OCI-LY7 (cell line): ENCODE results near the gene LARGE1.

Experiments used
- CTCF ChIP-seq: fragments of 200-600 bp; sonication (generic); conservative IDR thresholded peaks from 2 replicates; pipeline ENCODE4 v1.5.1; 2014; ENCODE audit warnings: mild to moderate bottlenecking, antibody characterized with exemption, low read length, moderate library complexity, mixed read lengths
- EZH2phosphoT487 ChIP-seq: fragments of 200-600 bp; sonication (generic); IDR thresholded peaks from 2 replicates; pipeline ENCODE4 v1.6.1; 2018; ENCODE audit warnings: low read depth, borderline replicate concordance, mild to moderate bottlenecking, mixed run types, antibody characterized with exemption, low read length, moderate library complexity, mixed read lengths

GRCh38 chr22:33247758-33248157 is 672.5 kb downstream of the LARGE1 start:
- TF ChIP-seq CTCF (no peak), EZH2phosphoT487 (no peak)
